ENCODE results near the gene GNS. TPM values are rescaled to one million over a fixed set of nuclear protein-coding genes. Genes with fewer than 3 reads are reported as not detected.
A peak's percentile ranks its signal among the peaks of the same experiment; 100 is the strongest.

Gene GNS
- total RNA-seq, 1 experiment from 2014 or later = 26.0 TPM

DNA sequence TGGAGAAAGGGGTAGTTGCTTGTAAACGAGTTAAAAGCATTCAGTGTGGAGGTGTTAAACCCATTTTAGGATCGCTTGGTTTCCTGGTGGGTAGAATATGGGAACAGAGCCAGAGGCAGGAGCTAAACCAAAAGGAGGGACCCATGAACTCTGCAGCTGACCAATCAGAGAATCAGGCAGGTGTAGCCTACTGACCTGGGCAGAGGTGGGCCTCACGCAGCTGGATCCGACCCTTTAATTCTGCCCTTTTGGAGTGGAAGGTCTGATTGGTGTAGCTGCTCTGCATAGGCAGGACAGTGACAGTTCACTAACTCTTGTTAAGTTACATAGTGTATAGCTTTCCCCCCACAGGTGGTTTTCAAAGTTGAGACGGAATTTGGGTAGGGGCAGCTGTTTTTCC is 63.7 kb downstream of the GNS start:
- H2BK5ac ChIP-seq (ENCODE audit: insufficient read length, low read length) = no peak overlapping the region
- H4K5ac ChIP-seq (ENCODE audit: insufficient read length, low read depth, low read length) = no peak overlapping the region
- no peak overlapping the region for H2BK20ac ChIP-seq (ENCODE audit: low read depth, low read length, poor library complexity, severe bottlenecking)
- Mint-ChIP-seq H3K27ac (peak overlapping the region in 2 of 3 experiments; percentile 4 to 90; a peak in 4 of 7 replicates), H3K4me3 (no peak overlapping the region), H3K36me3 (ENCODE audit: insufficient read depth in 1 of 3, low read depth in 3 of 3) (peaks cover 0 to 23% (median 18%) of the 10 kb centered on the region in 3 experiments; a peak in 5 of 7 replicates), H3K27me3 (ENCODE audit: low read depth) (no peaks in the 10 kb centered on the region; the same call in 1 of the 2 replicates), H3K9me3 (no peaks in the 10 kb centered on the region), H3K4me1 (peaks cover 34 to 53% of the 10 kb centered on the region in 2 experiments)
- no peak overlapping the region for H4K8ac ChIP-seq (replicated peaks; ENCODE audit: insufficient read length, low read depth, low read length)
- no peaks in the 10 kb centered on the region for H3K79me2 ChIP-seq (ENCODE audit: insufficient read depth, low read length)
- H3K9ac ChIP-seq (ENCODE audit: extremely low read depth, insufficient read length, low read length) = no peak overlapping the region
- H4K20me1 ChIP-seq (ENCODE audit: control insufficient read depth, insufficient read depth, insufficient read length) = no peaks in the 10 kb centered on the region
- no peak overlapping the region for H3K18ac ChIP-seq (ENCODE audit: insufficient read length, low read depth, low read length)
- no peak overlapping the region for H3K4me2 ChIP-seq (ENCODE audit: insufficient read depth, insufficient read length, low read length)
- H2AK5ac ChIP-seq (ENCODE audit: insufficient read length, low read length) = no peak overlapping the region
- TF ChIP-seq, protein P1, sequence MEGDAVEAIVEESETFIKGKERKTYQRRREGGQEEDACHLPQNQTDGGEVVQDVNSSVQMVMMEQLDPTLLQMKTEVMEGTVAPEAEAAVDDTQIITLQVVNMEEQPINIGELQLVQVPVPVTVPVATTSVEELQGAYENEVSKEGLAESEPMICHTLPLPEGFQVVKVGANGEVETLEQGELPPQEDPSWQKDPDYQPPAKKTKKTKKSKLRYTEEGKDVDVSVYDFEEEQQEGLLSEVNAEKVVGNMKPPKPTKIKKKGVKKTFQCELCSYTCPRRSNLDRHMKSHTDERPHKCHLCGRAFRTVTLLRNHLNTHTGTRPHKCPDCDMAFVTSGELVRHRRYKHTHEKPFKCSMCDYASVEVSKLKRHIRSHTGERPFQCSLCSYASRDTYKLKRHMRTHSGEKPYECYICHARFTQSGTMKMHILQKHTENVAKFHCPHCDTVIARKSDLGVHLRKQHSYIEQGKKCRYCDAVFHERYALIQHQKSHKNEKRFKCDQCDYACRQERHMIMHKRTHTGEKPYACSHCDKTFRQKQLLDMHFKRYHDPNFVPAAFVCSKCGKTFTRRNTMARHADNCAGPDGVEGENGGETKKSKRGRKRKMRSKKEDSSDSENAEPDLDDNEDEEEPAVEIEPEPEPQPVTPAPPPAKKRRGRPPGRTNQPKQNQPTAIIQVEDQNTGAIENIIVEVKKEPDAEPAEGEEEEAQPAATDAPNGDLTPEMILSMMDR (conservative IDR thresholded peaks at IDR 0.05) = no peak
- no peaks in the 10 kb centered on the region for H3K9me3 ChIP-seq (ENCODE audit: control insufficient read depth, low read depth, low read length)
- DNase-seq = no peak
- no peak overlapping the region for H3K27ac ChIP-seq (ENCODE audit: insufficient read length, low read depth, low read length)
- H3K4ac ChIP-seq (ENCODE audit: low read depth, low read length) = no peak overlapping the region
- H3K79me1 ChIP-seq (ENCODE audit: insufficient read depth, low read depth, low read length, poor library complexity, severe bottlenecking) = no peaks in the 10 kb centered on the region
- H3K23ac ChIP-seq (ENCODE audit: insufficient read length, low read depth, low read length) = no peak overlapping the region
- no peaks in the 10 kb centered on the region for H3K23me2 ChIP-seq (ENCODE audit: insufficient read length, low read depth, low read length, poor library complexity, severe bottlenecking)
- no peak overlapping the region for H4K91ac ChIP-seq (ENCODE audit: insufficient read length, low read depth, low read length)
- no peaks in the 10 kb centered on the region for H3K27me3 ChIP-seq (ENCODE audit: insufficient read depth, low read length)
- no peak overlapping the region for H2BK12ac ChIP-seq (ENCODE audit: insufficient read length, low read depth, low read length)
- H3K14ac ChIP-seq (ENCODE audit: insufficient read depth, low read length) = no peak overlapping the region; the same call in 1 of the 2 replicates
- no peak overlapping the region for H3T11ph ChIP-seq (ENCODE audit: low read length)
- H3K56ac ChIP-seq (ENCODE audit: insufficient read length, low read depth, low read length) = no peak overlapping the region
- no CpG with 5 or more reads among the region's 5 CpGs for WGBS (ENCODE audit: extremely low coverage, insufficient read length, low lambda C conversion rate)
- H2AFZ ChIP-seq (ENCODE audit: low read length) = no peak overlapping the region
- no peaks in the 10 kb centered on the region; the same call in 1 of the 2 replicates for H3K4me1 ChIP-seq (ENCODE audit: insufficient read depth, low read length)
- H2BK15ac ChIP-seq (ENCODE audit: low read depth, low read length) = no peak overlapping the region
- no peak overlapping the region for H2BK120ac ChIP-seq (ENCODE audit: low read depth, low read length, poor library complexity, severe bottlenecking)
